GM21447 (cell line): Measurements from ENCODE around the gene PUS1.

Source experiments
- ATAC-seq: cut with Tn5 transposase; IDR thresholded peaks from one replicate; pipeline ENCODE4 v1.9.1; 2021; ENCODE audit not compliant: unreplicated experiment

PUS1 gene

DNA sequence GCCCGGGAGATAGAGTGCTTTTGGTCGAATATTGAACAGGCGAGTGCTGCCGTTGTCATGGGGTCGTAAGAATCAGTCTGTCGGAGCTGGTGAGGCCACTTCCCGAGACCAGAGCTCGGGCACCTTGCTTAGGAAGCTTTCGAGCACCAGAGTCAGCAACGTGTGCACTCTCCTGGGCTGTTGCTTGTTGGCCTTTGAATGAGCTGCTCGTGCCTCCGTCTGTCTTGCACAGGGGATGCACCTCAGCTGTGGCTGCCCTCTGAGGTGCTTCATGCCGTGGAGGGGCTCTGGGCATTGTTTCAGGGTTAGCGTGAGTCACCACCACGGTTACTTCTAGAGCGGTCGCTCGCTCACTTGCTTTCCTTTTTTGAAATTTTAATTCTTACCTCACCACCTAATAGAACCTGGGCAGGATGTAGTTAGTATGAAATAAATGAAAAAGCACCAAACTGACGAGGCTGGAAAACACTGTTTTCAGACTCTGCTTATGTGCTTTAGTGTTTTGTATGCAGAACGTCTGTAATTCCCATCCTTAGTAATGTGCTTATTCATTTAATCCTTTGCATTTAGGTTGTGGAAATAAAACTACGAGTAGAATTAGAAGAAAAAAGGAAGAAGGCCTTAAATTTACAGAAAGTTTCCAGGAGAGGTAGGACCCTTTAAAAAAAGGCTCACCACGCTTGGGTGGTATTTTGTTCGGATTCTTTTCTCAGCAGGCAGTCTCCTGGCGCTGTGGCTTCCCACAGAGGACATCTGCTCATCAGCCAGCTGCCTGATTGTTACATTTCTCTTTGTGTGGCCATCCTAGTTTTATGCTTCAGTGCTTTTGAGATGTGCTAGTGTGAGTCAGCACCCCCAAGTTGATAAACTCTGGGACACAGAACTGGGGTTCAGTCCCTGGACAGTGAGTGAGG lies 61.2 kb downstream of the PUS1 start:
- no peak for ATAC-seq

DNA sequence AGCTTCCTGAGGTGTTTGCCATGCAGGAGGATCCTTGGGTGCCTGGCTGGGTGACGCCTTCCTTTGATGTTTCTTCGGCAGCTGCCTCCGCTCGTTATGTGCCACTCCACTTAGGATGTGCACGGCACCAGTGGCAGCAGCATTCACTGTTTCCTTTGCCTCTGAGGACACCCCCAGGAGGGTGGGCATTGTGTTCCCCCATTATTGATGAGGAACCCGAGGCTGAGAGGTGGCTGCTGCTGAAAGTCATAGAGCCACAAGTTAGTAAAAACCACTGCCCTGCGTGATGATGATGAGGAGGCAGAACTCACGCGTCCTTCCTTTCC lies 61.9 kb downstream of the PUS1 start:
- ATAC-seq, result no peak

DNA sequence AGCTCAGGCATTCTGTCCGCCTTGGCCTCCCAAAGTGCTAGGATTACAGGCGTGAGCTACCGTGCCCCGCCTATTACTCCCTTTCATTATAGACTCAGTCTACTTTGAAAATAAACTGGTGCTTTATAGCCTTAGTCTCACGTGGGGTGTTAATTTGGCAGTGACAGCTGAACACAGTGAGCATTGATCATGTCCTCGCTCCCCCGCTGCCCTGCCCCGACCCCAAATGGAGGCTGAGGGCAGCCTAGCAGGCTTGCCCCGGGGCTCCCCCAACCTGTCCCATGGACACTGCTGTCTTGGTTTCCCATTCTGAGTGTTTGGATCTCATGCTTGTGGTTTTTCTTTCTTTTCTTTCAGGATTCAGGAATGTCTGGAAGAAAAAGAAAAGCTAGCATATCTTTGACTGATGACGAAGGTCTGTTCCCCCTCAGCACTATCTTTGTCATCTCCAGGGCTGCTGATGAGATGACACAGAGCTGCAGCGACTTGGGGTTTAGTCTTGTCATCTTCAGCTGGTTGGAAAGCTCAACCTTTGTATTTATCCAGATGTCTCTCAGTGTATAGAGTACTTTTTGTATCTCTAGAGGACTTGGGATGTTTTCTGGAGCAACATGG lies 62.8 kb downstream of the PUS1 start:
- ATAC-seq, result no peak

DNA sequence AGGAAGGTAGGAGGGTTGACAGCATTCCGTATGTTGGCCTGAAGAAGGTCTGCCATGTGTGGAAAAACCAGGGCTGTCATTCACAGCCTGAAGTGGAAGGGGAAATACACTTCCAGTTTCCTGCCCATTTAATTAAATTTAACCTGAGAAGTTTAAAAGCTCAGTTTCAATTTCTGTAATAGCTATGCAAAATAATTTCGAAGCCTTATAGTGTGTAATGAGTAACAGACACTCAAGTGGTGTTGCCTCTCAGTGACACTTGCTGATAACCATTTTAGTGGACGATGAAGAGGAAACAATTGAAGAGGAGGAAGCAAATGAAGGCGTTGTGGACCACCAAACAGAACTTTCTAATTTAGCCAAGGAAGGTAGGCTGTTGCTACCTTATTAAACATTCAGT lies 65.5 kb downstream of the PUS1 start:
- peak; percentile 87 for ATAC-seq
